C4-2B (cell line): Measurements from ENCODE around the gene NDUFB2.

Experiments used
- ZFX ChIP-seq: fragments of 450-650 bp; IDR thresholded peaks from 2 replicates; pipeline ENCODE4 v1.6.1; 2017
- TF ChIP-seq, protein P1 (sequence below): fragments of 450-650 bp; conservative IDR thresholded peaks from 2 replicates; pipeline ENCODE4 v1.5.1; 2017; ENCODE audit warnings: mild to moderate bottlenecking

DNA sequence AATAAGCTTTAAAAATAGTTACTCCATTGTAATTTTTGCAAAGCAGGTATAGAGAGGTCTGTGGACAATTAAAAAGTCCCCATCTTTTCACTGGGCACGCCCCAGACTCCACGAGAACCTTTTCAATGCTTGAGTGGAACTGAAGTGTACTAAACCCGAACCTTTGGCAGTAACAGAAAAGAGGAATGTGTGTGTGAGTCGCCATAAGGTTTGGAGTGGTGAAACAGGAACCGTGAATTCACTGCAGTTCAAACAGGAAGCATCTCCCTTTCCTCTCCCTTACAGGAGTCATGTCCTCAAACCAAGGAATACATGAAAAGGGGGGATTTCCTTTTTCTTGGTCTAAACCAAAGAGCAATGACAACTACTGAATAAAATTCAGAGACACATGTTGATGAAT, 23.2 kb downstream of the NDUFB2 start:
- TF ChIP-seq, protein P1, sequence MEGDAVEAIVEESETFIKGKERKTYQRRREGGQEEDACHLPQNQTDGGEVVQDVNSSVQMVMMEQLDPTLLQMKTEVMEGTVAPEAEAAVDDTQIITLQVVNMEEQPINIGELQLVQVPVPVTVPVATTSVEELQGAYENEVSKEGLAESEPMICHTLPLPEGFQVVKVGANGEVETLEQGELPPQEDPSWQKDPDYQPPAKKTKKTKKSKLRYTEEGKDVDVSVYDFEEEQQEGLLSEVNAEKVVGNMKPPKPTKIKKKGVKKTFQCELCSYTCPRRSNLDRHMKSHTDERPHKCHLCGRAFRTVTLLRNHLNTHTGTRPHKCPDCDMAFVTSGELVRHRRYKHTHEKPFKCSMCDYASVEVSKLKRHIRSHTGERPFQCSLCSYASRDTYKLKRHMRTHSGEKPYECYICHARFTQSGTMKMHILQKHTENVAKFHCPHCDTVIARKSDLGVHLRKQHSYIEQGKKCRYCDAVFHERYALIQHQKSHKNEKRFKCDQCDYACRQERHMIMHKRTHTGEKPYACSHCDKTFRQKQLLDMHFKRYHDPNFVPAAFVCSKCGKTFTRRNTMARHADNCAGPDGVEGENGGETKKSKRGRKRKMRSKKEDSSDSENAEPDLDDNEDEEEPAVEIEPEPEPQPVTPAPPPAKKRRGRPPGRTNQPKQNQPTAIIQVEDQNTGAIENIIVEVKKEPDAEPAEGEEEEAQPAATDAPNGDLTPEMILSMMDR = no peak
- TF ChIP-seq ZFX = no peak
